GM19467 (cell line): ENCODE results near the gene PSMD1.
A peak's percentile ranks its signal among the peaks of the same experiment; 100 is the strongest.
"Not testable (repeated sequence)": the region's sequence is repeated elsewhere in the genome, so short reads cannot be mapped to it uniquely, and the experiment has no call there.

ENCODE experiments used
- ATAC-seq: cut with Tn5 transposase; IDR thresholded peaks from one replicate; pipeline ENCODE4 v1.9.1; 2021; ENCODE audit warnings: mild to moderate bottlenecking, moderate library complexity; ENCODE audit not compliant: unreplicated experiment

PSMD1 gene

GRCh38 chr2:231056453-231057416 is at the start of gene PSMD1:
PSMD1 (plus strand) TSS chr2:231056867; CDS start chr2:231057026, 159 bp downstream.
- peak; percentile 68 for ATAC-seq

GRCh38 chr2:231007286-231008098 is 49.2 kb upstream of the PSMD1 start:
- ATAC-seq = no peak

GRCh38 chr2:231008131-231008530 is 48.5 kb upstream of the PSMD1 start:
- no peak for ATAC-seq

GRCh38 chr2:231009236-231009919 is 47.3 kb upstream of the PSMD1 start:
- no peak for ATAC-seq

- no peak for ATAC-seq
Observed at GRCh38 chr2:231010201-231010730, 46.4 kb upstream of the PSMD1 start.

GRCh38 chr2:231011526-231011925 is 45.1 kb upstream of the PSMD1 start:
- no peak for ATAC-seq

- no peak for ATAC-seq
Observed at GRCh38 chr2:231012463-231012862, 44.2 kb upstream of the PSMD1 start.

- no peak for ATAC-seq
Observed at GRCh38 chr2:231013820-231014219, 42.8 kb upstream of the PSMD1 start.

- ATAC-seq = no peak
Observed at GRCh38 chr2:231015478-231015877, 41.2 kb upstream of the PSMD1 start.

GRCh38 chr2:231015926-231016325 is 40.7 kb upstream of the PSMD1 start:
- ATAC-seq = no peak

GRCh38 chr2:231016566-231017230 is 40.0 kb upstream of the PSMD1 start:
- no peak for ATAC-seq

GRCh38 chr2:231017231-231017598 is 39.5 kb upstream of the PSMD1 start:
- no peak for ATAC-seq

- ATAC-seq = no peak
Observed at GRCh38 chr2:231018184-231018583, 38.5 kb upstream of the PSMD1 start.

GRCh38 chr2:231025059-231025458 is 31.6 kb upstream of the PSMD1 start:
- ATAC-seq = not testable (repeated sequence)

- ATAC-seq = no peak
Observed at GRCh38 chr2:231028889-231029288, 27.8 kb upstream of the PSMD1 start.

- no peak for ATAC-seq
Observed at GRCh38 chr2:231029563-231029962, 27.1 kb upstream of the PSMD1 start.

- no peak for ATAC-seq
Observed at GRCh38 chr2:231030725-231031124, 25.9 kb upstream of the PSMD1 start.

- no peak for ATAC-seq
Observed at GRCh38 chr2:231032575-231033140, 24.0 kb upstream of the PSMD1 start.

- ATAC-seq = no peak
Observed at GRCh38 chr2:231033147-231034132, 23.2 kb upstream of the PSMD1 start.
